HG03575 (cell line): ENCODE data around the gene PIGU.

Experiments
- ATAC-seq: cut with Tn5 transposase; IDR thresholded peaks from one replicate; pipeline ENCODE4 v1.9.1; 2021; ENCODE audit not compliant: unreplicated experiment, insufficient number of reproducible peaks, low FRiP score; ENCODE audit errors: extremely low read depth

Gene PIGU

GRCh38 chr20:34708621-34709043 is 31.7 kb upstream of the PIGU start:
- ATAC-seq = no peak

- no peak for ATAC-seq
These were observed 30.3 kb upstream of the PIGU start for GRCh38 chr20:34706912-34707784.

- no peak for ATAC-seq
These were observed 29.5 kb upstream of the PIGU start for GRCh38 chr20:34706302-34706875.

GRCh38 chr20:34705397-34706301 is 28.8 kb upstream of the PIGU start:
- ATAC-seq = no peak

GRCh38 chr20:34705008-34705396 is 28.1 kb upstream of the PIGU start:
- no peak for ATAC-seq

- ATAC-seq = no peak
These were observed 27.5 kb upstream of the PIGU start, which contains the start of gene TP53INP2 for GRCh38 chr20:34704177-34705007. TP53INP2 (plus strand) TSS chr20:34704344; CDS start chr20:34708740, 4,396 bp downstream.

- no peak for ATAC-seq
These were observed 26.7 kb upstream of the PIGU start for GRCh38 chr20:34703424-34704176.

GRCh38 chr20:34703061-34703423 is 26.1 kb upstream of the PIGU start:
- ATAC-seq = no peak

GRCh38 chr20:34701405-34702085 is 24.7 kb upstream of the PIGU start:
- no peak for ATAC-seq

GRCh38 chr20:34693414-34693813 is 16.5 kb upstream of the PIGU start:
- ATAC-seq = no peak

- ATAC-seq = no peak
These were observed 14.9 kb upstream of the PIGU start for GRCh38 chr20:34691838-34692237.

GRCh38 chr20:34689486-34689885 is 12.6 kb upstream of the PIGU start:
- no peak for ATAC-seq

GRCh38 chr20:34683667-34684066 is 6.8 kb upstream of the PIGU start:
- no peak for ATAC-seq

- no peak for ATAC-seq
These were observed 3.8 kb upstream of the PIGU start for GRCh38 chr20:34680586-34681175.

- no peak for ATAC-seq
These were observed 775 bp downstream of the PIGU start for GRCh38 chr20:34675993-34676641.

- ATAC-seq = no peak
These were observed 1.3 kb downstream of the PIGU start for GRCh38 chr20:34675561-34675960.

- no peak for ATAC-seq
These were observed 3.5 kb downstream of the PIGU start for GRCh38 chr20:34673412-34673811.
